HG03175 (cell line): Measurements from ENCODE around the gene ACTL6B.
"Not testable (repeated sequence)": the region's sequence is repeated elsewhere in the genome, so short reads cannot be mapped to it uniquely, and the experiment has no call there.

Experiments
- ATAC-seq: cut with Tn5 transposase; IDR thresholded peaks from one replicate; pipeline ENCODE4 v1.9.1; 2021; ENCODE audit warnings: mild to moderate bottlenecking, moderate library complexity; ENCODE audit not compliant: unreplicated experiment

ACTL6B gene

GRCh38 chr7:100671353-100672327 lies 15.4 kb upstream of the ACTL6B start:
- no peak for ATAC-seq

GRCh38 chr7:100670074-100670473 lies 13.8 kb upstream of the ACTL6B start:
- ATAC-seq: no peak

DNA sequence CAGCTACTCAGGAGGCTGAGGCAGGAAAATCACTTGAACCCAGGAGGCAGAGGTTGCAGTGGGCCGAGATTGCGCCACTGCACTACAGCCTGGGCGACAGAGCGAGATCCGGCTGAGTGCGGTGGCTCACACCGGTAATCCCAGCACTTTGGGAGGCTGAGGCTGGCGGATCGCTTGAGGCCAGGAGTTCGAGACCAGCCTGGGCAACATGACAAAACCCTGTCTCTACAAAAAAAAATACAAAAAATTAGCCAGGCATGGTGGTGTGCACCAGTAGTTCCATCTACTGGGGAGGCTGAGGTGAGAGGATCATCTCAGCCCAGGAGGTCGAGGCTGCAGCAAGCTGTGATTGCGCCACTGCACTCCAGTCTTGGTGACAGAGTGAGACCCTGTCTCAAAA lies 12.9 kb upstream of the ACTL6B start:
- ATAC-seq: not testable (repeated sequence)

GRCh38 chr7:100668069-100668449 lies 11.8 kb upstream of the ACTL6B start:
- no peak for ATAC-seq

GRCh38 chr7:100667331-100668068 lies 11.3 kb upstream of the ACTL6B start:
- ATAC-seq: no peak

- ATAC-seq: no peak
Measured at GRCh38 chr7:100665168-100665726, 9.0 kb upstream of the ACTL6B start.

GRCh38 chr7:100662194-100662776 lies 6.0 kb upstream of the ACTL6B start:
- not testable (repeated sequence) for ATAC-seq

DNA sequence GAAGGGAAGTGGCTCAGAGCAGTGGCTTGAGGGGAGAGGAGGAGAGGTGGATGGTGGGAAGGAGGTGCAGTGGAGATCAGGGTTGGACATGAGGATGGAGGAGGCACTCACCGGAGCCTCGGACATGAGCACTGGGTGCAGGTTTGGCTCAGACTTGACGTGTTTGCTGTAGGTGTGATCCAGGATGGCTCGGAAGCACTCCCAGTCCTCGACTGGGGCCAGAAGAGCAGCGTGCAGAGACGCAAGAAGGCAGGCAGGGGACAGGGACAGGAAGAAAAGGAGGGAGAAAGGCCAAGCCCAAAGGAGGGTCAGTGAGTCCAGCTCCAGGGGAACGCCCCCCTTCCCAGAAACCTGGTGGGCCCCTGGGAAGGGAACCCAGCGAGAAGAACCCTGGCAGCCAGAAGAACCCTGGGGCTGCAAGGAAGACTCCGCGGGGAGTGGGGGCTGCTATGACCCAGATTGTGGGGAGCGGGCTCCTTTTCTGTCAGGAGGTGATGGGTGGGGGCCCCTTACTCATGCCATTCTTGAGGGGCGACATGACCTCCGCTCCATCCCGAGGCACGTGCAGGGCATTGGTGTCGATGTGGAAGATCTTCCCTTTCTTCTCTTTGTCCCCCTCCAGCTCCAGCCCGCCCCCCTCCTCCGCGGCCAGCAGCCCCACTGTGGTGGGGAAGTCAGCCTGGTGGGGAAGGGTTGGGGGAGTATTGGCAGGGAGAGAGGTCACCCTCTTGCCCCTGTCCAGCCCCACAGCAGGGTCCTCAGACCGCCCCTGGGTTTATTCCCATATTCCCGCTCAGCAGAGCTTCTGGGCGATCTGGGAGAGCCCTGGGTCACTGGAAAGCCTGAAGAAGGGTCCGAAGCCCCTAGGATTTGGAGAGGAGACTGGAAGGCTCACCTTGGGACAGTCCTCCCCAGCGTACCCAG lies 1.1 kb downstream of the ACTL6B start:
- ATAC-seq: no peak

GRCh38 chr7:100649826-100650565 lies 6.3 kb downstream of the ACTL6B start:
- no peak for ATAC-seq

DNA sequence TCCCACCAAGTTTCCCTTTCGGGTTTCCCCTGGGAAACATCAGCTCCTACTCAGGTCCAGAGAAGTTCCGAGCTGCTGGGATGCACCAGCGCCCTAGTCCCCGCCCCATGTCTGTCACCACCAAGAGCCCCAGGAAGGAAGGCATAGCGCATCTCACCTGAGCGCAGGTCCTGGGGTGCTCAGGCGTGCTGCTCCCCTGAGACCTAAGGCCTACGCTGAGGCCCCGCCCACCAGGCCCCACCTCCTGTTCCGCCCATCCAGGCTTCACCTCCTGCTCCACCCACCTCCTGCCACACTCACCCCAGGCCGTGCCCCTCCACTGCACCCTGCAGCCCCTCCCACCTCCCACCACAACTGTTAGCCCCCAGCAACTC lies 13.7 kb downstream of the ACTL6B start:
- no peak for ATAC-seq

DNA sequence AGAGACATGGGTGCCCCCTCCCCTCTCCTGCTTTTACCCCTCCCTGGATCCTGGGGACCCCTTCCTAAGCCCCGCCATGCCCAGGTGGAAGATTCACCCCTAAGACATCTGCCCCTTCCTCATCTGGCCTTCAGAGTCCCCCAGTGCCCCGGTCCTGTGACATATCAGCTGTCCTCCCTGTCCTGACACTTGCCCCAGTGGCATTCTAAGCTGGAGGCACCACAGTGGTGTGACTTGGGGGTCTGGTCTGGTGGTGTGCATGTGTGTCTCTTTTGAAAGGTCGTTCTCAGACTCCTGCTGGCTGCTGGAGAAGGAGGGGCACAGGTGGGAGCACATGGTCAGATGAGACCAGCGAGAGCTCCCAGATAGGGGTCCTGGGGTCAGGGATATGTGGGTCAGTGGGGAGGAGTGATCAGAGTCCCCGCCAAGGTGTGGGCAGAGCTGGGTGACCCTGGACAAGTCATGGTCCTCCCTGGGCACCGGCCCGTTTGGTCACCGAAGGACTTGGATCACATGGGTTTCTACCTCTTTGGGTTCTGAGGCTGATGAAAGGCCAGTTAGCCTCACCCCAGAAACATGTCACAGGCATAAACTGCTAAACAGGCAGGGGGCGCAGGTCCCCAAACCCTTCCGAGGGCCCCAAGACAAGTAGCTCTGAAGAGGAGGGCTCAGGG lies 14.3 kb downstream of the ACTL6B start:
- no peak for ATAC-seq

DNA sequence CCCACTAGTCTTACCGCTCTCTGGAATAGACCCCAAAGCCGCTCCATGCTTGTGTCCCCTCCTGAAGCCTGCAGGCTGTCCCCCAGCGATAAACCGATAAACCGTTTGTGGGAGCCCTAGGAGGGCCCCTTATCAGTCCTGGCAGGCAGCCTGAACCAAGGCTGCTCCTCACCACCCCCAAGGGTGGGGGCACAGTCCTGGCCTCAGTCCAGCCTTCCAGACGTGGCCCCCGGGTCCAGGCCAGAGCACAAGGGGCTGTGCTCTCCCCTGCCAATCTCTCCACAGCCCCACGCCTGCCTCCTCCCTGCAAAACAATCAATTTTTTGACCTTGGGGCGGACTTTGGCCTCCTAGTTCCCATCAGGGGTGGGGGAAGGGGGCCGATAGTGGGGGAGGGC lies 14.8 kb downstream of the ACTL6B start, which contains the start of gene TFR2:
TSS of gene TFR2 (minus strand) at position 90 of the 397 bp plus-strand sequence. CDS start at position 47, 43 bp downstream.
- no peak for ATAC-seq

DNA sequence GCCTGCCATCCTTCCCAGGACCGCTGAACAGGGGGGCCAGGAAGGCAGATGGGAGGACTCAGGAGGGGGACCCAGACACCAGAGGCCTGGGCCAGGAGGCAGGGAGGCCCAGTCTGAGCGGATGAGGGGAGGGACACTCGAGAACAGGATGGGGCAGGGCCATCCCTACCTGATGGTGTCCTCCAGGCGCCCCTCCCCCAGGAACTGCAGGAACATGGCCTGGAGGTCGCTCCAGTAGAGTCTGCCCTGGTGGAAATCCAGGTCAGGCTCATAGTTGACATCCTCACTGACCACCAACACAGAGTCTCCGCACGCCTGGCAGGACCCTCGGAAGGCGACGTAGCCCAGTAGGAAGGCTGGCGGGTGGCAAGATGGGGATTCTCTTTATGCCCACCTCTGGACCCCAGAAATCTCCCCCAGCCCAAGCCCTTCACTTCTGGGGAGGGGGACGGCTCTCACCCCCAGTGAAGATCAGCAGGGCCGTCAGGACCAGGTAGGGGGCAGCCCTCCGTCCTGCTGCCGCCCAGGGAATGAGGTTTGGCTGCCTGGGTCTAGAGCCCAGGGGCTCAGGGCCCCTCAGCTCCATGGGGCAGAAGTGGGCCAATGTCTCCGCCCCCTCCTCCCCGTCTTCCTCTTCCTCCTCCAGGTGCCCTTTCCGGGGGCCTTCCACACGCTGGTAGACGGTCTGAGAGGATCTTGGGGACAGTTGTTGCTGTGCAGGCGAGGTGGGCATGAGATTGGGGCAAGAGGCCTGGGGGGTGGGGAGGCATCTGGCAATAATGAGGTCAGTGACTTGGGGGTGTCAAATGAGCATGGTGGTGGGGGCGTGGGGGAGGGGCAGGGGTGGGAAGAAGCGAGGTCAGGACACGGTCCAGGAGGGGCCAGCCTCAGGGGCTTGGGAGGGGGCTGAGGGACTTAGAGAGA lies 15.5 kb downstream of the ACTL6B start:
- ATAC-seq: no peak

GRCh38 chr7:100639995-100640516 lies 16.2 kb downstream of the ACTL6B start:
- ATAC-seq: no peak

GRCh38 chr7:100632951-100633717 lies 23.1 kb downstream of the ACTL6B start:
- ATAC-seq: peak; percentile 44

GRCh38 chr7:100630066-100630465 lies 26.2 kb downstream of the ACTL6B start:
- no peak for ATAC-seq
